H1 (cell line): ENCODE measurements around the gene NDUFAF8. TPM values are rescaled to one million over a fixed set of nuclear protein-coding genes. Genes with fewer than 3 reads are reported as not detected.

ENCODE experiments used
- CTCF ChIP-seq, 3 experiments: IDR thresholded peaks; 1 replicate in 2 of 3; 2 replicates in 1 of 3; pipeline versions ENCODE4 v1.5.1 to v1.6.1; 2011; ENCODE audit warnings: low read length in 3 of 3, mild to moderate bottlenecking in 3 of 3, inconsistent platforms in 2 of 3, low read depth in 1 of 3, moderate library complexity in 1 of 3; ENCODE audit not compliant: insufficient read depth in 1 of 3; ENCODE audit errors: control extremely low read depth in 1 of 3
- MAFK ChIP-seq: IDR thresholded peaks from 2 replicates; pipeline ENCODE4 v1.6.1; 2012; ENCODE audit warnings: low read depth, mild to moderate bottlenecking, improper control_type of control experiment, low read length
- NANOG ChIP-seq: IDR thresholded peaks from 2 replicates; pipeline ENCODE4 v1.6.1; 2011; ENCODE audit warnings: low read length, low read depth, mild to moderate bottlenecking, inconsistent platforms; ENCODE audit not compliant: insufficient read depth, poor library complexity, severe bottlenecking
- polyA plus RNA-seq, 7 experiments: library from polyadenylated mRNA; depleted of rRNA in 3 of 7; stranded (reverse) in 5 of 7; unstranded in 2 of 7; fragments of >200 nt in 5 of 7; fragments of 200-250 nt in 2 of 7; gene quantifications; 1 replicate in 5 of 7; 2 replicates in 1 of 7; 4 replicates in 1 of 7; pipeline versions ENCODE4 v1.2.1 to v1.2.3, GENCODE V29; 2011 to 2013; ENCODE audit warnings: missing spikeins in 2 of 7, mixed read lengths in 2 of 7
- total RNA-seq: library from RNA; stranded (reverse); fragmentation: NEBNext Ultra II Directional; extraction: Animal tissue kit (Norgen Biotek cat#: 25700); gene quantifications from 2 replicates; pipeline ENCODE4 v1.2.1, GENCODE V29; 2021

NDUFAF8 gene
- total and polyA plus RNA-seq, 2 of the 8 experiments (the other 6 are each of a cell fraction or from before 2014, with no cell fraction given) = 48.9 to 91.1 TPM

DNA sequence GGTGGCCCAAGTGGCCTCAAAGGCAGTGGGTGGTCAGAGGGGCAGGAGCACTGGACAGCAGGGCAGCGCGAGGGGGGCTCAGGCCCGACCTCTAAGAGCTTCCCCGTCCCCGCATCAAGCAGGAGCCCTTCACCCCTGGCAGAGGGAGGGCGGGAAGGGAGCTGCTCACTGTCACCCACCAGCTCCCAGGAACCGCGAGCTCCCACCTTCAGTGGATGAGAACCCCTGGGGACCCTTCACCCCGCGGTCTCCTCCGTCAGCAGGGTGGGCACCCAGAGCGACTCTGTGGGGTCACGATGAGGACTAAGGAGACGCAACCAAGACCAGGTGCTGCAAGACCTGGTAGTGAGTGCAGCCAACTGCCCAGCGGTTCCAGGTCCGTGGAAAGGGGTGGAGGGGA, 30.0 kb upstream of the NDUFAF8 start (continued):
- TF ChIP-seq CTCF (IDR thresholded peaks at IDR 0.05; ENCODE audit: control extremely low read depth in 1 of 3, insufficient read depth in 1 of 3, low read depth in 1 of 3, low read length in 3 of 3) = no peak
- TF ChIP-seq MAFK = no peak
- TF ChIP-seq NANOG = no peak
